K562 (cell line): ENCODE measurements around the gene AUNIP. TPM values are rescaled to one million over a fixed set of nuclear protein-coding genes. Genes with fewer than 3 reads are reported as not detected.

Source experiments
- CCAR2 ChIP-seq: fragments of 200-400 bp; formaldehyde crosslinking; IDR thresholded peaks from 2 replicates; pipeline ENCODE4 v1.6.1; 2017; ENCODE audit warnings: mild to moderate bottlenecking, low read depth, low read length
- DPF2 ChIP-seq: fragments of 450-650 bp; IDR thresholded peaks from 2 replicates; pipeline ENCODE4 v1.6.1; 2016
- EWSR1 ChIP-seq: fragments of 450-650 bp; IDR thresholded peaks from 2 replicates; pipeline ENCODE4 v1.6.1; 2018; ENCODE audit warnings: borderline replicate concordance, mild to moderate bottlenecking, low read depth, moderate library complexity; ENCODE audit not compliant: partially characterized antibody
- FOXP1 ChIP-seq: sonication (generic); formaldehyde crosslinking; IDR thresholded peaks from 2 replicates; pipeline ENCODE4 v1.8.0; 2022; ENCODE audit warnings: mild to moderate bottlenecking, missing genetic modification reagents
- HDAC2 ChIP-seq: fragments of 450-650 bp; IDR thresholded peaks from 2 replicates; pipeline ENCODE4 v1.6.1; 2016; ENCODE audit warnings: mild to moderate bottlenecking
- HDAC3 ChIP-seq: fragments of 450-650 bp; IDR thresholded peaks from 2 replicates; pipeline ENCODE4 v1.6.1; 2018; ENCODE audit warnings: borderline replicate concordance, mild to moderate bottlenecking, moderate library complexity; ENCODE audit not compliant: partially characterized antibody
- KAT7 ChIP-seq: sonication (generic); formaldehyde crosslinking; IDR thresholded peaks from 2 replicates; pipeline ENCODE4 v1.8.0; 2022; ENCODE audit warnings: missing genetic modification reagents, mild to moderate bottlenecking, borderline replicate concordance
- NFIX ChIP-seq: fragments of 250-450 bp; sonication (Bioruptor Pico); IDR thresholded peaks from 2 replicates; pipeline ENCODE4 v1.4.0; 2020; ENCODE audit warnings: low read depth, mild to moderate bottlenecking, moderate library complexity
- PKNOX1 ChIP-seq: fragments of 450-650 bp; IDR thresholded peaks from 2 replicates; pipeline ENCODE4 v1.6.1; 2016
- TRIM24 ChIP-seq, 2 experiments: fragments of 450-650 bp; IDR thresholded peaks; 2 replicates each; pipeline ENCODE4 v1.6.1; 2016
- U2AF1 ChIP-seq: fragments of 200-400 bp; formaldehyde crosslinking; optimal IDR thresholded peaks from 2 replicates; pipeline ENCODE3; 2017; ENCODE audit warnings: mild to moderate bottlenecking, low read depth, low read length, moderate library complexity
- ZMIZ1 ChIP-seq, 2 experiments: fragments of 150-350 bp in 1 of 2; IDR thresholded peaks; 2 replicates each; pipeline ENCODE4 v1.6.1; 2012 to 2016; ENCODE audit warnings: low read depth in 2 of 2, low read length in 2 of 2, mild to moderate bottlenecking in 1 of 2, moderate library complexity in 1 of 2
- ZNF143 ChIP-seq: sonication (generic); formaldehyde crosslinking; IDR thresholded peaks from 2 replicates; pipeline ENCODE4 v1.9.0; 2022; ENCODE audit warnings: mild to moderate bottlenecking, missing genetic modification reagents
- ZNF766 ChIP-seq: fragments of 200-800 bp; sonication (Bioruptor generic); conservative IDR thresholded peaks from 2 replicates; pipeline ENCODE4 v1.6.1; 2016; ENCODE audit warnings: missing genetic modification characterization, missing compliant biosample characterization
- polyA plus RNA-seq, 8 experiments: library from polyadenylated mRNA; depleted of rRNA in 4 of 8; stranded (reverse) in 5 of 8; unstranded in 3 of 8; fragments of >200 nt; fragmentation: Nextera tagmentation in 2 of 8; fragmentation: Illumina TruSeq in 1 of 8; extraction: Ambion mirVana in 2 of 8; extraction: Trizol in 1 of 8; gene quantifications; 2 replicates each; pipeline versions ENCODE4 v1.2.1 to v1.2.3, GENCODE V29; 2011 to 2014; ENCODE audit warnings: inconsistent platforms in 1 of 8, missing spikeins in 1 of 8
- total RNA-seq, 7 experiments: library from RNA; depleted of rRNA in 6 of 7; stranded (reverse); fragments of >200 nt in 6 of 7; fragmentation: Illumina TruSeq in 2 of 7; extraction: Trizol in 2 of 7; gene quantifications; 2 replicates each; pipeline versions ENCODE4 v1.2.1 to v1.2.3, GENCODE V29; 2011 to 2021; ENCODE audit warnings: low replicate concordance in 1 of 7
- TF ChIP-seq, protein P1 (sequence below): sonication (generic); formaldehyde crosslinking; IDR thresholded peaks from 2 replicates; pipeline ENCODE4 v1.8.0; 2022; ENCODE audit warnings: mild to moderate bottlenecking, missing genetic modification reagents
- TF ChIP-seq, protein P2 (sequence below): sonication (generic); formaldehyde crosslinking; IDR thresholded peaks from 2 replicates; pipeline ENCODE4 v1.8.1; 2023; ENCODE audit warnings: mild to moderate bottlenecking, missing genetic modification reagents, moderate library complexity

AUNIP gene
- total and polyA plus RNA-seq, 9 of the 15 experiments (the other 6 are each of a cell fraction or from before 2014, with no cell fraction given): 12.1 to 53.8 (median 47.1) TPM

GRCh38 chr1:25905680-25906643 lies 46.7 kb upstream of the AUNIP start, which contains the start of gene STMN1 (continued):
- TF ChIP-seq CCAR2 (no peak), DPF2 (no peak; the same call in 1 of the 2 replicates), HDAC3 (no peak), ZNF143 (CRISPR knock-in tag) (peak; percentile 89), HDAC2 (no peak), TRIM24 (IDR thresholded peaks at IDR 0.05) (peak; percentile 25 to 29), FOXP1 (CRISPR knock-in tag) (peak; percentile 70; the same call in 1 of the 2 replicates), PKNOX1 (no peak), KAT7 (CRISPR knock-in tag) (peak; percentile 7; the same call in 1 of the 2 replicates), U2AF1 (peak; percentile 83), NFIX (CRISPR knock-in tag) (no peak), EWSR1 (no peak), ZMIZ1 (IDR thresholded peaks at IDR 0.05; ENCODE audit: low read depth in 2 of 2, low read length in 2 of 2) (peak in 1 of 2 experiments; percentile 84; a peak in 2 of 4 replicates), ZNF766 (CRISPR knock-in tag) (0 out of 2 replicates have a peak, but pooled peaks have one; percentile 12)
- TF ChIP-seq, protein P1, sequence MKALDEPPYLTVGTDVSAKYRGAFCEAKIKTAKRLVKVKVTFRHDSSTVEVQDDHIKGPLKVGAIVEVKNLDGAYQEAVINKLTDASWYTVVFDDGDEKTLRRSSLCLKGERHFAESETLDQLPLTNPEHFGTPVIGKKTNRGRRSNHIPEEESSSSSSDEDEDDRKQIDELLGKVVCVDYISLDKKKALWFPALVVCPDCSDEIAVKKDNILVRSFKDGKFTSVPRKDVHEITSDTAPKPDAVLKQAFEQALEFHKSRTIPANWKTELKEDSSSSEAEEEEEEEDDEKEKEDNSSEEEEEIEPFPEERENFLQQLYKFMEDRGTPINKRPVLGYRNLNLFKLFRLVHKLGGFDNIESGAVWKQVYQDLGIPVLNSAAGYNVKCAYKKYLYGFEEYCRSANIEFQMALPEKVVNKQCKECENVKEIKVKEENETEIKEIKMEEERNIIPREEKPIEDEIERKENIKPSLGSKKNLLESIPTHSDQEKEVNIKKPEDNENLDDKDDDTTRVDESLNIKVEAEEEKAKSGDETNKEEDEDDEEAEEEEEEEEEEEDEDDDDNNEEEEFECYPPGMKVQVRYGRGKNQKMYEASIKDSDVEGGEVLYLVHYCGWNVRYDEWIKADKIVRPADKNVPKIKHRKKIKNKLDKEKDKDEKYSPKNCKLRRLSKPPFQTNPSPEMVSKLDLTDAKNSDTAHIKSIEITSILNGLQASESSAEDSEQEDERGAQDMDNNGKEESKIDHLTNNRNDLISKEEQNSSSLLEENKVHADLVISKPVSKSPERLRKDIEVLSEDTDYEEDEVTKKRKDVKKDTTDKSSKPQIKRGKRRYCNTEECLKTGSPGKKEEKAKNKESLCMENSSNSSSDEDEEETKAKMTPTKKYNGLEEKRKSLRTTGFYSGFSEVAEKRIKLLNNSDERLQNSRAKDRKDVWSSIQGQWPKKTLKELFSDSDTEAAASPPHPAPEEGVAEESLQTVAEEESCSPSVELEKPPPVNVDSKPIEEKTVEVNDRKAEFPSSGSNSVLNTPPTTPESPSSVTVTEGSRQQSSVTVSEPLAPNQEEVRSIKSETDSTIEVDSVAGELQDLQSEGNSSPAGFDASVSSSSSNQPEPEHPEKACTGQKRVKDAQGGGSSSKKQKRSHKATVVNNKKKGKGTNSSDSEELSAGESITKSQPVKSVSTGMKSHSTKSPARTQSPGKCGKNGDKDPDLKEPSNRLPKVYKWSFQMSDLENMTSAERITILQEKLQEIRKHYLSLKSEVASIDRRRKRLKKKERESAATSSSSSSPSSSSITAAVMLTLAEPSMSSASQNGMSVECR (CRISPR knock-in tag): peak; percentile 90
- TF ChIP-seq, protein P2, sequence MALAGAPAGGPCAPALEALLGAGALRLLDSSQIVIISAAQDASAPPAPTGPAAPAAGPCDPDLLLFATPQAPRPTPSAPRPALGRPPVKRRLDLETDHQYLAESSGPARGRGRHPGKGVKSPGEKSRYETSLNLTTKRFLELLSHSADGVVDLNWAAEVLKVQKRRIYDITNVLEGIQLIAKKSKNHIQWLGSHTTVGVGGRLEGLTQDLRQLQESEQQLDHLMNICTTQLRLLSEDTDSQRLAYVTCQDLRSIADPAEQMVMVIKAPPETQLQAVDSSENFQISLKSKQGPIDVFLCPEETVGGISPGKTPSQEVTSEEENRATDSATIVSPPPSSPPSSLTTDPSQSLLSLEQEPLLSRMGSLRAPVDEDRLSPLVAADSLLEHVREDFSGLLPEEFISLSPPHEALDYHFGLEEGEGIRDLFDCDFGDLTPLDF: peak; percentile 91
